Caco-2 (cell line): ENCODE data around the gene GPC6. TPM values are rescaled to one million over a fixed set of nuclear protein-coding genes. Genes with fewer than 3 reads are reported as not detected.
"Not testable (repeated sequence)": the region's sequence is repeated elsewhere in the genome, so short reads cannot be mapped to it uniquely, and the experiment has no call there.

Source experiments
- BruUV-seq: library from RNA; stranded (reverse); fragments of 400-500 nt; replicated peaks from 2 replicates; lab custom pipeline; 2021; lab: Mats Ljungman, UMichigan
- CTCF ChIA-PET: fragments of 300-600 bp; sonication (Branson Sonifier 250); formaldehyde crosslinking; loops from one replicate; lab custom pipeline; 2022; ENCODE audit warnings: antibody characterized with exemption; lab: Charles Lee
- POLR2A ChIA-PET: fragments of 300-600 bp; sonication (Branson Sonifier 250); formaldehyde crosslinking; loops from one replicate; lab custom pipeline; 2022; ENCODE audit warnings: antibody characterized with exemption; lab: Charles Lee
- DNase-seq, 2 experiments: peaks; one replicate each; pipeline versions ENCODE4 v3.0.0 to v3.0.0-alpha.2; 2020 to 2022
- H3K27me3 ChIP-seq: replicated peaks from 2 replicates; pipeline ENCODE4 v1.6.0; 2011; ENCODE audit warnings: low read length; ENCODE audit not compliant: control insufficient read depth, insufficient read depth
- H3K36me3 ChIP-seq: 2 replicates; pipeline ENCODE4 v1.5.1; 2011; ENCODE audit warnings: low read length; ENCODE audit not compliant: control insufficient read depth, insufficient read depth
- H3K4me1 ChIP-seq: fragments of 250-450 bp; sonication (Bioruptor Pico); 2 replicates; pipeline ENCODE4 v1.5.1; 2020; ENCODE audit warnings: mild to moderate bottlenecking
- H3K4me3 ChIP-seq: 2 replicates; pipeline ENCODE4 v1.5.1; 2011; ENCODE audit warnings: low read depth, mild to moderate bottlenecking, control low read depth, low read length
- H3K9me3 ChIP-seq: fragments of 250-450 bp; sonication (Bioruptor Pico); 2 replicates; pipeline ENCODE4 v1.5.1; 2020; ENCODE audit warnings: mild to moderate bottlenecking, moderate library complexity
- H3K27ac Mint-ChIP-seq: one replicate; pipeline ENCODE4 v1.8.0; 2022; ENCODE audit warnings: mixed read lengths; ENCODE audit not compliant: unreplicated experiment
- H3K27me3 Mint-ChIP-seq: one replicate; pipeline ENCODE4 v1.8.0; 2022; ENCODE audit warnings: mixed read lengths; ENCODE audit not compliant: insufficient read depth, unreplicated experiment
- H3K36me3 Mint-ChIP-seq: one replicate; pipeline ENCODE4 v1.8.0; 2022; ENCODE audit warnings: mild to moderate bottlenecking, mixed read lengths; ENCODE audit not compliant: insufficient read depth, unreplicated experiment
- H3K4me1 Mint-ChIP-seq: one replicate; pipeline ENCODE4 v1.8.0; 2022; ENCODE audit warnings: low read depth, mixed read lengths; ENCODE audit not compliant: unreplicated experiment
- H3K4me3 Mint-ChIP-seq: one replicate; pipeline ENCODE4 v1.8.0; 2022; ENCODE audit warnings: mild to moderate bottlenecking, moderate library complexity, mixed read lengths; ENCODE audit not compliant: unreplicated experiment
- H3K9me3 Mint-ChIP-seq: one replicate; pipeline ENCODE4 v1.8.0; 2022; ENCODE audit warnings: mixed read lengths; ENCODE audit not compliant: unreplicated experiment
- intact Hi-C: fragments of 100-400 bp; cut with micrococcal nuclease; formaldehyde crosslinking; loops from one replicate; pipeline ENCODE4 v1.10.0; 2022; ENCODE audit not compliant: unreplicated experiment
- total RNA-seq: library from RNA; stranded (reverse); gene quantifications from 2 replicates; pipeline ENCODE4 v1.2.3, GENCODE V29; 2022
- TF ChIP-seq, protein P1 (sequence below), 2 experiments: fragments of 200-600 bp in 1 of 2; IDR thresholded peaks; 1 replicate in 1 of 2; 2 replicates in 1 of 2; pipeline versions ENCODE4 v1.5.1 to v1.8.0; 2011 to 2022; ENCODE audit warnings: antibody characterized with exemption in 1 of 2, control low read depth in 1 of 2, inconsistent platforms in 1 of 2, low read depth in 1 of 2, low read length in 1 of 2, mild to moderate bottlenecking in 1 of 2, moderate library complexity in 1 of 2; ENCODE audit not compliant: insufficient read depth in 1 of 2, severe bottlenecking in 1 of 2, unreplicated experiment in 1 of 2

The GPC6 gene
- total RNA-seq, 1 experiment from 2014 or later: 0.16 TPM

DNA sequence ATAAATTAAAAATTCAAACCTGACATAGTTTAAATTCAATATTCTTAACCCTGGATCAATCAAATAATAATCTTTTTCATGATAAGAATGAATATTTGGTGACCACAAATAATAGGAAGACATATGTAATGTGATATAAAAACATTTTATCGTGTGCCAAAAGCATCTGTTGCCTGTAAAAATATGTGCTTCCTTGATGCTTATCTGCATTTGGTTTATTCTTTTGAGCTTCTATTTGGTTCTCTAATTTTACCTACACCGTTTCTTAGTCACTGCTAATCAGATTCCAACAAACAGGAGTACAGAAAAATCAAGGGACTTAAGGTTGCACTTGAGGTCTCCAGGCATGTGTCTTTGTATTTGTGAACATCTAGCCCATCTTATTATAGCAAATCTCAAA lies 978.3 kb downstream of the GPC6 start:
- no peak overlapping the region for H3K27ac Mint-ChIP-seq
- no peaks in the 10 kb centered on the region for H3K36me3 Mint-ChIP-seq
- no TSS peak for BruUV-seq
- H3K36me3 ChIP-seq: no peaks in the 10 kb centered on the region
- H3K4me1 ChIP-seq: no peaks in the 10 kb centered on the region
- H3K4me1 Mint-ChIP-seq: no peaks in the 10 kb centered on the region
- no peaks in the 10 kb centered on the region for H3K9me3 ChIP-seq
- H3K4me3 Mint-ChIP-seq: no peak overlapping the region
- H3K9me3 Mint-ChIP-seq: no peaks in the 10 kb centered on the region
- TF ChIP-seq, protein P1, sequence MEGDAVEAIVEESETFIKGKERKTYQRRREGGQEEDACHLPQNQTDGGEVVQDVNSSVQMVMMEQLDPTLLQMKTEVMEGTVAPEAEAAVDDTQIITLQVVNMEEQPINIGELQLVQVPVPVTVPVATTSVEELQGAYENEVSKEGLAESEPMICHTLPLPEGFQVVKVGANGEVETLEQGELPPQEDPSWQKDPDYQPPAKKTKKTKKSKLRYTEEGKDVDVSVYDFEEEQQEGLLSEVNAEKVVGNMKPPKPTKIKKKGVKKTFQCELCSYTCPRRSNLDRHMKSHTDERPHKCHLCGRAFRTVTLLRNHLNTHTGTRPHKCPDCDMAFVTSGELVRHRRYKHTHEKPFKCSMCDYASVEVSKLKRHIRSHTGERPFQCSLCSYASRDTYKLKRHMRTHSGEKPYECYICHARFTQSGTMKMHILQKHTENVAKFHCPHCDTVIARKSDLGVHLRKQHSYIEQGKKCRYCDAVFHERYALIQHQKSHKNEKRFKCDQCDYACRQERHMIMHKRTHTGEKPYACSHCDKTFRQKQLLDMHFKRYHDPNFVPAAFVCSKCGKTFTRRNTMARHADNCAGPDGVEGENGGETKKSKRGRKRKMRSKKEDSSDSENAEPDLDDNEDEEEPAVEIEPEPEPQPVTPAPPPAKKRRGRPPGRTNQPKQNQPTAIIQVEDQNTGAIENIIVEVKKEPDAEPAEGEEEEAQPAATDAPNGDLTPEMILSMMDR (IDR thresholded peaks at IDR 0.05; ENCODE audit: insufficient read depth in 1 of 2, low read depth in 1 of 2, low read length in 1 of 2, severe bottlenecking in 1 of 2, unreplicated experiment in 1 of 2): no peak
- ChIA-PET POLR2A (no interaction called here), CTCF (no interaction called here)
- H3K27me3 ChIP-seq: no peaks in the 10 kb centered on the region
- intact Hi-C loops: no loop called here
- DNase-seq: no peak
- no peak overlapping the region for H3K4me3 ChIP-seq
- H3K27me3 Mint-ChIP-seq: no peaks in the 10 kb centered on the region

DNA sequence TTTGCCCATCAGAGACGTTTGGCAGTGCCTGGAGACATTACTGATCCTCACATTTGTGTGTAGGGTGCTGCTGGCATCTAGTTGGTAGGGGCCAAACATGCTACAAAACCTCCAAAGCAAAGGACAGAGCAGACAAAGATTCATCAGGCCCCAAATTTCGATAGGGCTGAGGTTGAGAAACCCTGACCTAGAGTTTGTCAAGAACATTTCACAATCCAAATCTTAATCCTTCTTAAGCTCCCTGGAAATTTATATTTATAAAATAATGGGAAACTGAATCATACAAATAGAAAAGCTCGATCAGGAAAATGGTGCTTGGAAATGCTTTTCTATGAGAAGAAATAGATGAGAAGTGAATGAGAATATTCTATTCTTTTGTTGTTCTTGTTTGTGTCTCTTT lies 979.3 kb downstream of the GPC6 start:
- Histone ChIP-seq H3K4me3 (no peak overlapping the region), H3K4me1 (no peaks in the 10 kb centered on the region), H3K36me3 (no peaks in the 10 kb centered on the region), H3K9me3 (no peaks in the 10 kb centered on the region), H3K27me3 (no peaks in the 10 kb centered on the region)
- ChIA-PET CTCF (no interaction called here), POLR2A (no interaction called here)
- no peak overlapping the region for H3K27ac Mint-ChIP-seq
- intact Hi-C loops: no loop called here
- H3K4me3 Mint-ChIP-seq: no peak overlapping the region
- H3K4me1 Mint-ChIP-seq: no peaks in the 10 kb centered on the region
- H3K36me3 Mint-ChIP-seq: no peaks in the 10 kb centered on the region
- TF ChIP-seq, protein P1 (IDR thresholded peaks at IDR 0.05; ENCODE audit: insufficient read depth in 1 of 2, low read depth in 1 of 2, low read length in 1 of 2, severe bottlenecking in 1 of 2, unreplicated experiment in 1 of 2): no peak
- no peak for DNase-seq
- H3K9me3 Mint-ChIP-seq: no peaks in the 10 kb centered on the region
- no peaks in the 10 kb centered on the region for H3K27me3 Mint-ChIP-seq
- BruUV-seq: no TSS peak

DNA sequence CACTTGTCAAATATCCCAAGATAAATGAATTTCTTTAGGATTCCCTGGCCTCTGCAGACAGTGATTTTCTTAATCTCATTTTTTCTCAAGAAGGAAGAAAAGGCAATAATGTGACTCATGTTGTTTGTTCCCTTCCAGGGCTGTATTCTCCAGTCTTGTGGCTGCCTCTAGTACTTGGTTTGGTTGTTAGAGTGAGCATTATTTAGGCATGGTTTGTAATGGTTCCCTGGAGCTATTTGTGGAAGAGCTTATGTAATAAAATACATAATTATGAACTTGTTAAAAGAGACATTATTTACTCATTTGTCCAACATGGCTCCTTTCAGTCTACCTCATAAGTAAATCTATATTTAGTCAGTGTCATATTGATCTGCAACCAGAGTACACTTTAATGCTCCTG lies 982.5 kb downstream of the GPC6 start:
- Histone ChIP-seq H3K4me1 (no peaks in the 10 kb centered on the region), H3K36me3 (no peaks in the 10 kb centered on the region), H3K4me3 (no peak overlapping the region), H3K9me3 (no peaks in the 10 kb centered on the region), H3K27me3 (no peaks in the 10 kb centered on the region)
- H3K27ac Mint-ChIP-seq: no peak overlapping the region
- no peaks in the 10 kb centered on the region for H3K36me3 Mint-ChIP-seq
- no peaks in the 10 kb centered on the region for H3K27me3 Mint-ChIP-seq
- intact Hi-C loops: no loop called here
- TF ChIP-seq, protein P1 (IDR thresholded peaks at IDR 0.05; ENCODE audit: insufficient read depth in 1 of 2, low read depth in 1 of 2, low read length in 1 of 2, severe bottlenecking in 1 of 2, unreplicated experiment in 1 of 2): no peak
- ChIA-PET CTCF (interaction anchor here (0.6 kb wide), 1 partner anchor 266 kb away, joined by 4 read pairs; no protein-coding TSS in a partner anchor), POLR2A (no interaction called here)
- H3K4me3 Mint-ChIP-seq: no peak overlapping the region
- H3K4me1 Mint-ChIP-seq: no peaks in the 10 kb centered on the region
- H3K9me3 Mint-ChIP-seq: no peaks in the 10 kb centered on the region
- DNase-seq: no peak
- no TSS peak for BruUV-seq

DNA sequence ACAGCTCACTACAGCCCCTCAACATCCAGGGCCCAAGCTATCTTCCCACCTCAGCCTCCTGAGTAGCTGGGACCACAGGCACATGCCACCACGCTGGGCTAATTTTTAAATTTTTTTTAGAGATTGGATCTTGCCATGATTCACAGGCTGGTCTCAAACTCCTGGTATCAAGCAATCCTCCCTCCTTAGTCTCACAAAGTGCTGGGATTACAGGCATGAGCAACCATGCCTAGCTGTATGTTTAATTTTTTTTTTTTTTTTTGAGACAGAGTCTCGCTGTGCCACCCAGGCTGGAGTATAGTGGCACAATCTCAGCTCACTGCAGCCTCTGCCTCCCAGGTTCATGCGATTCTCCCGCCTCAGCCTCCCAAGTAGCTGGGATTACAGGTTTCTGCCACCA lies 983.3 kb downstream of the GPC6 start:
- H3K9me3 Mint-ChIP-seq, H3K9me3 ChIP-seq, H3K4me1 ChIP-seq, H3K27ac Mint-ChIP-seq, H3K36me3 ChIP-seq, H3K36me3 Mint-ChIP-seq, BruUV-seq, H3K4me3 Mint-ChIP-seq, H3K4me3 ChIP-seq, H3K4me1 Mint-ChIP-seq, DNase-seq, POLR2A ChIA-PET, CTCF ChIA-PET, H3K27me3 ChIP-seq, intact Hi-C loops, H3K27me3 Mint-ChIP-seq: not testable (repeated sequence)
